ENCODE measurements around the gene LHX4. TPM values are rescaled to one million over a fixed set of nuclear protein-coding genes. Genes with fewer than 3 reads are reported as not detected.

LHX4 gene
- total and polyA plus RNA-seq, 9 of the 15 experiments (the other 6 are each of a cell fraction or from before 2014, with no cell fraction given), result 0.01 to 0.11 (median 0.07) TPM; not detected in 5

- in situ Hi-C loops (cut with MboI) (no loop called here), intact Hi-C loops (cut with micrococcal nuclease) (no loop called here)
- ATAC-seq, result no peak
- Histone ChIP-seq H2AFZ (ENCODE audit: low read depth, low read length) (peak overlapping the region; percentile 62), H3K4me3 (no peak overlapping the region), H4K20me1 (replicated peaks; ENCODE audit: control insufficient read depth, insufficient read depth, low read length) (no peaks in the 10 kb centered on the region), H3K9ac (ENCODE audit: insufficient read depth in 1 of 2, low read depth in 2 of 2, low read length in 2 of 2) (0 out of 4 replicates have a peak overlapping the region, but pooled peaks of 1 of the 2 experiments have one; percentile 21), H3K36me3 (ENCODE audit: control insufficient read depth, insufficient read depth, low read length) (no peaks in the 10 kb centered on the region), H3K4me2 (ENCODE audit: insufficient read depth, low read length) (no peak overlapping the region), H3K9me1 (ENCODE audit: control insufficient read depth, insufficient read depth, low read length) (no peaks in the 10 kb centered on the region), H3K27me3 (ENCODE audit: control insufficient read depth in 2 of 2, insufficient read depth in 2 of 2, low read length in 2 of 2) (peaks cover 5 to 12% of the 10 kb centered on the region in 2 experiments; a peak in 3 of 5 replicates), H3K9me3 (replicated peaks; ENCODE audit: control insufficient read depth, insufficient read depth, low read depth, low read length) (no peaks in the 10 kb centered on the region), H3K27ac (ENCODE audit: extremely low read depth, low read depth, low read length) (no peak overlapping the region), H3K4me1 (replicated peaks in 1 of 2; ENCODE audit: control insufficient read depth in 2 of 2, insufficient read depth in 2 of 2, low read length in 2 of 2) (peaks cover 0 to 10% of the 10 kb centered on the region in 2 experiments; a peak in 2 of 5 replicates), H3K79me2 (ENCODE audit: control insufficient read depth, insufficient read depth, low read length) (no peaks in the 10 kb centered on the region)
- no TSS peak for BruUV-seq (replicated peaks)
- FAIRE-seq, result peak; percentile 67
- TF ChIP-seq FOXP1 (CRISPR knock-in tag; IDR thresholded peaks at IDR 0.05) (no peak), MTF1 (CRISPR knock-in tag; IDR thresholded peaks at IDR 0.05; ENCODE audit: borderline replicate concordance) (no peak), WHSC1 (IDR thresholded peaks at IDR 0.05; ENCODE audit: low read length) (no peak), E2F6 (IDR thresholded peaks at IDR 0.05; ENCODE audit: borderline replicate concordance in 1 of 2, extremely low read depth in 1 of 2, insufficient read depth in 1 of 2, insufficient read length in 1 of 2, low read depth in 1 of 2, low read length in 1 of 2, poor library complexity in 1 of 2, severe bottlenecking in 1 of 2) (no peak), ZNF3 (CRISPR knock-in tag; IDR thresholded peaks at IDR 0.05) (no peak), FOXO4 (CRISPR knock-in tag; IDR thresholded peaks at IDR 0.05) (no peak), ZNF212 (CRISPR knock-in tag; IDR thresholded peaks at IDR 0.05) (no peak), RAD51 (IDR thresholded peaks at IDR 0.05; ENCODE audit: borderline replicate concordance, low read depth) (no peak), ZNF644 (tag; IDR thresholded peaks at IDR 0.05; ENCODE audit: low read depth) (no peak), ZKSCAN8 (CRISPR knock-in tag; IDR thresholded peaks at IDR 0.05) (no peak)
- ChIA-PET POLR2A (interaction anchor here (0.8 to 1.4 kb wide), 2 partner anchors 10 to 15 kb away, joined by 3 read pairs; no protein-coding TSS in a partner anchor), CTCF (ENCODE audit: low intra/inter-chr PET ratio) (interaction anchor here (0.6 kb wide), 1 partner anchor 1292 kb away, joined by 3 read pairs; no protein-coding TSS in a partner anchor)
- 59% methylated on average over 22 of the region's 22 CpGs for WGBS (ENCODE audit: insufficient coverage, low coverage, missing lambda C conversion rate)
- DNase-seq (ENCODE audit: extremely low read depth in 1 of 4, low spot score in 3 of 4), result no peak
Observed at GRCh38 chr1:180215856-180216625, 14.0 kb upstream of the LHX4 start.

Data from K562 (cell line).